Progenitor cell of endocrine pancreas (in vitro differentiated cells): Measurements from ENCODE around the gene AP1B1. TPM values are rescaled to one million over a fixed set of nuclear protein-coding genes. Genes with fewer than 3 reads are reported as not detected.
"Not testable (repeated sequence)": the region's sequence is repeated elsewhere in the genome, so short reads cannot be mapped to it uniquely, and the experiment has no call there.

ENCODE experiments used
- DNase-seq: peaks from one replicate; pipeline ENCODE4 v3.0.0; 2021; ENCODE audit warnings: low spot score; ENCODE audit not compliant: unreplicated experiment
- H3K27ac Mint-ChIP-seq: 2 replicates; pipeline ENCODE4 v1.8.0; 2021; ENCODE audit warnings: mild to moderate bottlenecking, moderate library complexity, mixed read lengths
- H3K27me3 Mint-ChIP-seq: 2 replicates; pipeline ENCODE4 v1.8.0; 2021; ENCODE audit warnings: mixed read lengths
- H3K36me3 Mint-ChIP-seq: 2 replicates; pipeline ENCODE4 v1.8.0; 2022; ENCODE audit warnings: mixed read lengths; ENCODE audit not compliant: insufficient read depth
- H3K4me1 Mint-ChIP-seq: 2 replicates; pipeline ENCODE4 v1.8.0; 2021; ENCODE audit warnings: low read depth, mixed read lengths
- H3K4me3 Mint-ChIP-seq: 2 replicates; pipeline ENCODE4 v1.8.0; 2021; ENCODE audit warnings: low read depth, mild to moderate bottlenecking, moderate library complexity, mixed read lengths
- H3K9me3 Mint-ChIP-seq: 2 replicates; pipeline ENCODE4 v1.8.0; 2021; ENCODE audit warnings: low read depth, mixed read lengths
- total RNA-seq: library from RNA; stranded (reverse); gene quantifications from 2 replicates; pipeline ENCODE4 v1.2.1, GENCODE V29; 2021
- TF ChIP-seq, protein P1 (sequence below): fragments of 200-600 bp; sonication (generic); IDR thresholded peaks from one replicate; pipeline ENCODE4 v1.5.0; 2021; ENCODE audit warnings: antibody characterized with exemption, mild to moderate bottlenecking; ENCODE audit not compliant: unreplicated experiment

AP1B1 gene
- total RNA-seq, 1 donor from 2014 or later: 59.6 TPM

DNA sequence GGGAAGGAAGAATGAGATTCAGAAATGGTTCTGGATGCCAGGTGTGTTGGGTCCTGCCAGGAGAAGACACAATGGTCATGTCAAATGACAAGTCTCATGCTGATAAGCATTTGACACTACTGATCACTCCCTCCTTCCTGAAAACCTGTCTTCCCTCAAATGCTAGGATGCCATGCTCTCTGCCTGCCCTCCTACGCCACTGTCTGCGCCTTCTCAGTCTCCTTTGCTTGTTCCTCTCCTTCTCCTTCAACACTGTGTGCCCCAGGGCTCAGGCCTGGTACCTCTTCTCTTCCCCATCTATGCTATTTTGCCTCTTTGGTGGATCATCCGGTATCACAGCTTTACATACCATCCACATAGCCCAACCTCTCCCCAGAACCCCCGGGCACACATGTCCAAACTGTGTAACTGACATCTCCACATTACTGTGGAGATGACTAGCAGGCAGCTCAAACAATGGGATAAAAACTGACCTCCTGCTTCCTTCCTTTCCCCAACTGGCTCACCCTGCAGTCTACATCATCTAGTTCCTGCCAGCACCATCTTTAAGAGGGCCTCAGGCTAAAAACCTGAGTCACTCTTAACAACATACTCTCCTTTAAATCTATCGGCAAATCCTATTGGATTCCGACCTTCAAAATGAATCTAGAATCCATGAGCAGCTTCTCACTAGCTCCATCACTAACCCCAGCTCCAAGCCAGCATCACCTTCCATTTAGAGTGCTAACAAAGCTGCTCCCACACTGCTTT is 8.2 kb downstream of the AP1B1 start:
- no peak overlapping the region for H3K4me3 Mint-ChIP-seq
- peak overlapping the region; percentile 19 for H3K27ac Mint-ChIP-seq
- H3K4me1 Mint-ChIP-seq: peaks cover 45% of the 10 kb centered on the region

DNA sequence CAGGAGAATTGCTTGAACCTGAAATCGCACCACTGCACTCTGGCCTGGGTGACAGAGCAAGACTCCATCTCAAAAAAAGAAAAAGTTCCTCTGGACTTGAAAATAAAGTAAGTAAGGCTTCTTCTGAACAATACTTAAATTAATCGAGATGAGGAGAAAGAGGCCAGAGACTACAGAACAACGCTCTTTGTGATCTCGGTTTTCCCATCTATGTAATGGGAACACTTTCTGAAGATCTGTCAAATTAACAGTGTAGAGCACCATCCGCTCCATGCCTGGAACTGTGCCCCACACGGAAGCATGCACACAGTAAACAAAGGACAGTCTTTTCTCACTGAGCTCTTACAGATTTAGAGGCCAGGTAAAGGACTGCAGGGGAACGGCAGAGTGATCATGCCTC is 9.1 kb downstream of the AP1B1 start:
- DNase-seq: no peak
- TF ChIP-seq, protein P1, sequence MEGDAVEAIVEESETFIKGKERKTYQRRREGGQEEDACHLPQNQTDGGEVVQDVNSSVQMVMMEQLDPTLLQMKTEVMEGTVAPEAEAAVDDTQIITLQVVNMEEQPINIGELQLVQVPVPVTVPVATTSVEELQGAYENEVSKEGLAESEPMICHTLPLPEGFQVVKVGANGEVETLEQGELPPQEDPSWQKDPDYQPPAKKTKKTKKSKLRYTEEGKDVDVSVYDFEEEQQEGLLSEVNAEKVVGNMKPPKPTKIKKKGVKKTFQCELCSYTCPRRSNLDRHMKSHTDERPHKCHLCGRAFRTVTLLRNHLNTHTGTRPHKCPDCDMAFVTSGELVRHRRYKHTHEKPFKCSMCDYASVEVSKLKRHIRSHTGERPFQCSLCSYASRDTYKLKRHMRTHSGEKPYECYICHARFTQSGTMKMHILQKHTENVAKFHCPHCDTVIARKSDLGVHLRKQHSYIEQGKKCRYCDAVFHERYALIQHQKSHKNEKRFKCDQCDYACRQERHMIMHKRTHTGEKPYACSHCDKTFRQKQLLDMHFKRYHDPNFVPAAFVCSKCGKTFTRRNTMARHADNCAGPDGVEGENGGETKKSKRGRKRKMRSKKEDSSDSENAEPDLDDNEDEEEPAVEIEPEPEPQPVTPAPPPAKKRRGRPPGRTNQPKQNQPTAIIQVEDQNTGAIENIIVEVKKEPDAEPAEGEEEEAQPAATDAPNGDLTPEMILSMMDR: no peak
- Mint-ChIP-seq H3K27me3 (no peaks in the 10 kb centered on the region), H3K36me3 (peaks cover 9% of the 10 kb centered on the region), H3K4me1 (peaks cover 43% of the 10 kb centered on the region), H3K9me3 (no peaks in the 10 kb centered on the region), H3K27ac (no peak overlapping the region), H3K4me3 (no peak overlapping the region)

More for the DNA sequence above, 8.2 kb downstream of the AP1B1 start:
- TF ChIP-seq, protein P1: no peak
- no peaks in the 10 kb centered on the region for H3K9me3 Mint-ChIP-seq
- no peak for DNase-seq
- peaks cover 9% of the 10 kb centered on the region for H3K36me3 Mint-ChIP-seq
- no peaks in the 10 kb centered on the region for H3K27me3 Mint-ChIP-seq

DNA sequence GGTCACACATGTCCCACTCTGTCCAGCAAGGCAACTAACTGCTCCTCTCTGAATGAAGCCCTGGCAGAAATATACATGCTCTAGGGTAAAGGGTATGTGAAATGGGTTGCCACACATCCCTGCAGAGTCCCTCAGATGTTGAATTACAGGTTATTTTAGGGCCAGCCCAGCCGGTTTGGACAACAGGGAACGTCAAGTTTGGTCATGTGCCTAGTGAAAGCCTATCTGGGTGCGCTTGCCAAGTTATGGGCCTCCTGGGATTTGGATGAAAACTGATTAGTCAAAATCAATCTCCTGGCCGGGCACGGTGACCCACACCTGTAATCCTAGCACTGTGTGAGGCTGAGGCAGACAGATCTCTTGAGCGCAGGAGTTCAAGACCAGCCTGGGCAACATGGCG is 10.4 kb downstream of the AP1B1 start:
- H3K27me3 Mint-ChIP-seq: no peaks in the 10 kb centered on the region

DNA sequence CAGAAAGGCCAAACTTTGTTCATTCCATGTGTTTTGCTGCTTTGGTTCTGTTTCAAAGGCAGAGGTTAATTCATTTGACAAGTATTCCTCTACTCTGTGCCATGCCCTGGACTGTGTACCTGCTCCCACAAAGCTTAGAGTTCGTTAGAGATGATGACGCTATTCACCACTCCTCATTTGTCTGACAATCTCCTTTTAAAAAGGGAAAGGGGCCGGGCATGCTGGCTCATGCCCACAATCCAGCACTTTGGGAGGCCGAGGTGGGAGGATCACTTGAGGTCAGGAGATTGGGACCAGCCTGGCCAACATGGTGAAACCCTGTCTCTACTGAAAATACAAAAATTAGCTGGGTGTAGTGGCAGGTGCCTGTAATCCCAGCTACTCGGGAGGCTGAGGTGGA is 11.7 kb downstream of the AP1B1 start:
- not testable (repeated sequence) for H3K4me3 Mint-ChIP-seq, H3K36me3 Mint-ChIP-seq, DNase-seq, H3K9me3 Mint-ChIP-seq, H3K27me3 Mint-ChIP-seq
- H3K4me1 Mint-ChIP-seq: peaks cover 23% of the 10 kb centered on the region
- peak overlapping the region; percentile 86 for H3K27ac Mint-ChIP-seq

More for the DNA sequence above, 10.4 kb downstream of the AP1B1 start:
- TF ChIP-seq, protein P1: no peak
- Mint-ChIP-seq H3K4me1 (peaks cover 34% of the 10 kb centered on the region), H3K27ac (no peak overlapping the region), H3K36me3 (peaks cover 9% of the 10 kb centered on the region), H3K4me3 (no peak overlapping the region), H3K9me3 (no peaks in the 10 kb centered on the region)
- no peak for DNase-seq

DNA sequence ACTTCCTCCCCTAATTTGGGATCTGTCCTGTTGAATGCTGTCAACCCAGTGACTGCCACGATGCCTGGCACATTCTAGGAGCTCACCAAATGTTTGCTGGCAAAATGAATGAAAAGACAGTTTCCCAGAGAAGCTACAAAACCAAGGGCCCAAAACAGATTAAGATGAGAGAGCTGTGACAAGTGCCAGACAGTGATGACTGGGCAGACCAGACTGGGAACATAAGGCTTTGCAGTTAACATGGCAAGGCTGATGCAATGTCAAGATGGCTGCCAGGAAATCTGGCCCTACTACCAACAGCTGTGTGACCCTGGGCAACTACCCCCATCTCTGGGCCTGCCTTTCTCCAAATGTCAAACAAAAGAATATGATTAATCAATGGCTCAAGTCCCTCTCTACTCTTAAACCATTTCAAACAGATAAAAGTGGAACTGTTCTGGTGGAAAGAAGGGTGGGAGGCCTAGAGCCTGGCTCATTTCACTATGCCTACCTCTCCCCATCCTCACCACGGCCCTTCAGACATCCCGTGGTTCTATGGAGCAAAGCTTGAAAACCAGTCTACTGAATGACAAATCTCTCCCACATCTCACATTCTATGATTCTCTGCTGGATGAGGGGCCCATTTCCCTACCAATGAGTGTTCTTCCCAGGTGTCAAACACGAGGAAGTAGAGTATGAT is 12.8 kb downstream of the AP1B1 start:
- Mint-ChIP-seq H3K4me1 (peaks cover 25% of the 10 kb centered on the region), H3K36me3 (peaks cover 9% of the 10 kb centered on the region), H3K4me3 (no peak overlapping the region), H3K27me3 (no peaks in the 10 kb centered on the region), H3K27ac (no peak overlapping the region), H3K9me3 (no peaks in the 10 kb centered on the region)
- DNase-seq: no peak
- TF ChIP-seq, protein P1: no peak

DNA sequence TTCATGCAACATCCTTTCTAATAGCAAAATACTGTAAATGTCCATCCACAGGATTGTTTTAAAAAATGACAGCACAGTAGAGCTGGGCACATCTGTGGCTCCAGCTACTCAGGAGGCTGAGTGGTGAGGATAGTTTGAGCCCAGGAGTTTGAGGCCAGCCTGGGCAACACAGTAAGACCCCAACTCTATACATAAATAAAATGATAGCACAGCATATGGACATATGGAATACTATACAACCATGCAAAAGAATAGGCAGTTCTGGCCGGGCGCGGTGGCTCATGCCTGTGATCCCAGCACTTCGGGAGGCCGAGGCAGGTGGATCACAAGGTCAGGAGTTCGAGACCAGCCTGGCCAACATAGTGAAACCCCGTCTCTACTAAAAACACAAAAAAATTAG is 13.6 kb downstream of the AP1B1 start:
- not testable (repeated sequence) for H3K4me3 Mint-ChIP-seq, H3K27me3 Mint-ChIP-seq, H3K9me3 Mint-ChIP-seq, H3K27ac Mint-ChIP-seq, DNase-seq, H3K36me3 Mint-ChIP-seq
- peaks cover 27% of the 10 kb centered on the region for H3K4me1 Mint-ChIP-seq
